ENCODE results near the gene TYROBP.
A peak's percentile ranks its signal among the peaks of the same experiment; 100 is the strongest.
"Not testable (repeated sequence)": the region's sequence is repeated elsewhere in the genome, so short reads cannot be mapped to it uniquely, and the experiment has no call there.

The TYROBP gene

GRCh38 chr19:35899547-35900214, 8.4 kb downstream of the TYROBP start:
- DNase-seq (ENCODE audit: low spot score) = peak; percentile 87

- DNase-seq (ENCODE audit: low spot score) = no peak
These were observed 9.6 kb downstream of the TYROBP start for GRCh38 chr19:35898499-35898809.

- no peak for DNase-seq (ENCODE audit: low spot score)
These were observed 10.2 kb downstream of the TYROBP start for GRCh38 chr19:35897706-35898451.

DNA sequence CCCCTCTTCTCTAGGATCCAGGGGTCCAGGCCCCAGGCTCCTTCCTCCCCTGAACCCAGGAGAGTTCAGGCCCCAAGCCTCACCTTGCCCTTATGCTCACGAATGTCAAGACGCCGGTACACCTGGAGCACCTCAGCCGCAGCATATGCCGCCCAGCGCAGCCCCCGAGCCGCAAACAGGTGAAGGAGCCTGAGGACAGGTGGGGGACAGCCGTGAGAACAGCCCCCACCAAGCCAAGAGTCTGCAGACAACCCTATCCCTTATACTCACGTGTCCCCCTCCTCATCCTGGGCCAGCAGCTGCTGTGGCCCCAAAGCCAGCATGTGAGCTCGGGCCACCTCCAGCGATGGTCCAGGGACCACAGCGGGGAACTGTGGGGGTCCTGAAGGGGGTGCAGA, 11.5 kb downstream of the TYROBP start:
- no peak for DNase-seq (ENCODE audit: low spot score)

- DNase-seq (ENCODE audit: low spot score) = no peak
These were observed 12.0 kb downstream of the TYROBP start for GRCh38 chr19:35895911-35896642.

DNA sequence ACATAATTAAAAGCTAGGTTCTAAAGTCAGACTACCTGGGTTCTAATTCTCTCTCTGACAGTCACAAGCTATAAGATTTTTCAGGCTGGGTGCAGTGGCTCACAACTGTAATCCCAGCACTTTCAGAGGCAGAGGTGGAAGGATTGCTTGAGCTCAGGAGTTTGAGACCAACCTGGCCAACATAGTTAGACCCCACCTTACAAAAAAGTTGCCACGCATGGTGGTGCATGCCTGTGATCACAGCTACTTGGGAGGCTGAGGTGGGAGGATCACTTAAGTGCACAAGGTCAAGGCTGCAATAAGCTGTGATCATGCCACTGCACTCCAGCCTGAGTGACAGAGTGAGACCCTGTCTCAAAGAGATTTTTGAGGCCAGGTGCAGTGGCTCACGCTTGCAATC, 13.8 kb downstream of the TYROBP start:
- DNase-seq (ENCODE audit: low spot score) = no peak

- DNase-seq (ENCODE audit: low spot score) = not testable (repeated sequence)
These were observed 16.3 kb downstream of the TYROBP start for GRCh38 chr19:35891819-35892218.

DNA sequence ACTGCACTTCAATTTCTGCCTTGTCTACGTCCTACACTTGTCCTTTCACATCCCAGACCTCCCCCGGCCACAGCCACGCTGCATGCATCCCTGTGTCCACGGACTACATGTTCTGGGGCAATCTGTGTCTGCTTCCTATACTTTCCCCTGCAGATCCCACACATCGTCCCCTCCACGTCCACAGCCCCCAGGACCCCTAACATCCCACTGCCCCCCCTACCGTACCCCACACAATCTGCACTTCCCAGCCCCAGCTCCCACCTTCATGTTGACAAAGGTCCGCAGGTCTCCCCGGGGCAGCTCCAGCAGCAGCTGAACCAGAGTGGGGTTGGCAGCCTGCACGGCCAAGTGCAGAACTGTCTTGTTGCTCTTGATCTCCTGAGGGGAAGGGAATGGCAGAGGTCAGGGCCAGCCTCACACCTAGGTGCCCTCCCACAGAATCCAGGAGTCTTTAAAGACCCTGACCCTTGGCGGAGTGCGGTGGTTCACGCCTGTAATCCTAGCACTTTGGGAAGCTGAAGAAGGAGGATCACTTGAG, 17.9 kb downstream of the TYROBP start:
- no peak for DNase-seq (ENCODE audit: low spot score)

DNA sequence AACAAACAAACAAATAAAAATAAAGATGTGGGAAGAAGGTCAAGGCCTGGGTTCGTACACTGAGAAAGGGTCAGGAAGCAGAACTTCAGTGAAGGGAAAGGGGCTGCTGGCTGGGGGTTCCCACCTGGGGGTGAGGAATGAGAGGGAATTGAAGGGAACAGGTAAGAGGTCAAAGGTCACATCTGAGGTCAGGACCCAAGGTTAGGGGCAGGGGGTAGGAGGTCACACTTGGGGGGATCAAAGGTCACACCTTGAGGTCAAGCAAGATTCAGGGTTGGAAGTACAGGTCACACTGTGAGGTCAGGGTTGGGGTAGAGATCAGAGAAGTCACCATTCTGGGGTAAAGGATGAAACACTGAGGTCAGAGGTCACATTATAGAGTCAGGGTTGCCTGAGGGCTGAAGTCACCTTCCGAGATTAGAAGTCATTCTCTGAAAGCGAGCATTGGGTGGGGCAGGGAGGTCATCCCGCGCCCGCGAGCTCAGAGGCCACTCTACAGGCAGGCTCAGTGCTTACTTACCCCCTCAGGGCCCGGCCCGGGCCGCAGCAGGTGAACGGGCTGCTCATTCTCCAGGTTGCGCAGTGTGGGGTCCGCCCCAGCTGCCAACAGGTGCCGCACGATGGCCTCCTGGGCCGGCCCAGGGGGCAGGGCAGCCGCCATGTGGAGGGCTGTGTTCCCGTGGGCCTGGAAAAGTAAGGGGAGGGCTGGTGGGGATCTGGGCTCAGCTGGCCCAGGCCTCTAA, 18.6 kb downstream of the TYROBP start:
- DNase-seq (ENCODE audit: low spot score) = no peak

DNA sequence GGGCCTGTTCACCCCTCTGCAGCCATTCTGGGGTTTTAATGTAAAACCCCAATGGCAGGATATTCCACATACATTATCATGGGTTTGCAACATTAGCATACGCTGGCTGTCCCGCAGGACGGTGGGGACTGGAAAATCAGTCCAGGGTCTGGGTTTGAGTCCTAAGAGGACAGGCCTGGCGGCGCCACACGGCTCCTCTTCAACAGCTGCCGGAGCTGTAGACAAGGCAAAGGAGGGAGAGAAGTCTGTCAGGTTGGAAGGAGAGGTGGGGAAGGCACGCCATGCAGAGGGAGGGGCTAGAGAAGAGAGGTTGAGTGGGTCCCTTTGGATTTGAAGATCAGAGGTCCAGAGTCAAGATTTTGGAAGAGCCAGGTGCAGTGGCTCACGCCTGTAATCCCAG, 19.7 kb downstream of the TYROBP start:
- DNase-seq (ENCODE audit: low spot score) = no peak

DNA sequence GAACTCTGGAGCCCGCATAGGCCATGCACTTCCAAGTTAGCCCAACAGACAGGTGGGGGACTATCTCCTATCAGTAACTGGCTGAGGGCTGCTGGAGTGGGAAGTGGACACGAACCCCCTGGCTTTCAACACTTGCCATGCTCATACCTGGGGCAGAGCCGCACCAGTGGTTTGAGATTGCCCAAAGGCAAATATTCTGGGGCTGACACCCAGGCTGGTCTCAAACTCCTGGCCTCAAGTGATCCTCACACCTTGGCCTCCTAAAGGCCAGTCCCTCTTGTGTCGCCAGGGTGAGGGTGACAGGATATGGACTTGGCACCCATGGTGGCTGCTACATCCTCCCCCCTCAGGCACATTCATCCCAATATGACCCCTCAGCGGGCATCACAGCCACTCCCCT, 20.9 kb downstream of the TYROBP start:
- DNase-seq (ENCODE audit: low spot score) = no peak

DNA sequence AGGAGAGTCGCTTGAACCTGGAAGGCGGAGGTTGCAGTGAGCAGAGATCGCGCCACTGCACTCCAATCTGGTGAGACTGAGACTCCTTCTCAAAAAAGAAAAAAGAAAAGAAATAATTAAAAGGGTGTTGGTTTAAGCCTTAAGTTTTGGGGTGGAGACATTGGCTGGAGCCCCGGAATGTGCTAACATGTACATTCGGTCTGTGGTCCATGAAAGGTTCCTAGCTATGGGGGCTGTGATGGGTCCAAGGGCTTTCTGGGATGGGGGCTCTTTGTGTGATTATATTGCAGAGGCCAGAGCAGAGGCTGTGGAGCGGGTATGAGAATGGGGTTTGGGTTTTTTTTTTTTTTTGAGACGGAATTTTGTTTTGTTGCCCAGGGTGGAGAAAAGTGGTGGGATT, 22.2 kb downstream of the TYROBP start:
- DNase-seq (ENCODE audit: low spot score) = no peak

DNA sequence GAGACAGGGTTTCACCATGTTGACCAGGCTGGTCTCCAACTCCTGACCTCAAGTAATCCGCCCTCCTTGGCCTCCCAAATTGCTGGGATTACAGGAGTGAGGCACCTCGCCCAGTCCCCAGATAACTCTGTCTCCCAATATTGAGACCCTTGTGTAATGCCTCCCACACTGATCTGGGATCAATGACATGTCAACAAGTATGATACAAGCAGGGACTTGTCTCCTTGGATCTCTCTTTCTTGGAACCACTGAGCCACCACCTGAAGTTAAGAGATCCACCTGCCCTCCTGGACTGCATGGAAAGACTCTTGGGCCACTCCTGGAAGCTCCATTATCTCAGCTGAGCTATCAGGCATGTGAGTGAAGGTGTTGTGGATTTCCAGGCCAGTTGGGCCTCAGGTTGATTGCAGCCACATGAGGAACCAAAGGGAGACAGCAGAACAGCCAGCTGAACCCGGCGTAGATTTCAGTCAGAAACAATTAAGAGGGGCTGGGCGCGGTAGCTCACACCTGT, 22.8 kb downstream of the TYROBP start:
- no peak for DNase-seq (ENCODE audit: low spot score)

- no peak for DNase-seq (ENCODE audit: low spot score)
These were observed 24.2 kb downstream of the TYROBP start for GRCh38 chr19:35883882-35884281.

- DNase-seq (ENCODE audit: low spot score) = peak; percentile 67
These were observed 25.8 kb downstream of the TYROBP start for GRCh38 chr19:35882114-35882832.

DNA sequence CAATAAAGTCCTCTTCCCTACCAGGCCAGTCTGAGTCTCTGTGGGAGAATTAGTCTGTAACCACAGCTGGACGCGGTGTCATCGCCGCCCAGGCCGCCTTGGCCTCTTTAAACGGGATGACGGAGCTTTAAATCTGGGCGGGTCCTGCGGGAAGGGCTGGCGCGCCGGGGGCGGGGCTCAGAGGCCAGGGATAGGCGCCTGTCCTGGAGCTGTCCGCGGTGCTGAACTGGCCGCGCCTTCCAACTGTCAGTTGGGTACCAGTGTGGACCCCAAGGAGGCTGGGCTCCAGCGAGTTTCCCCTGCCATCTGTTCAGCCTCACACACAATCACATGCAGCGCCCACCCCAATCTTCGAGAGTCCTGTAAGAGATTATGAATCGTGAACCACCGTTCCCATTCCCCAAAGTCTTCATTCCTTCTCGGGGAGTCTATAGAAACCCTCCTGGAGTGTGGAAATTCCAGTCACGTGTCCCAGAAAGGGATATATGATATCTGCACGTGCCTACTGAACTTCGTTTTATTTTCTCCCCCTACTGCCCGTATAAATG, 28.3 kb downstream of the TYROBP start:
- DNase-seq (ENCODE audit: low spot score) = peak; percentile 78

DNA sequence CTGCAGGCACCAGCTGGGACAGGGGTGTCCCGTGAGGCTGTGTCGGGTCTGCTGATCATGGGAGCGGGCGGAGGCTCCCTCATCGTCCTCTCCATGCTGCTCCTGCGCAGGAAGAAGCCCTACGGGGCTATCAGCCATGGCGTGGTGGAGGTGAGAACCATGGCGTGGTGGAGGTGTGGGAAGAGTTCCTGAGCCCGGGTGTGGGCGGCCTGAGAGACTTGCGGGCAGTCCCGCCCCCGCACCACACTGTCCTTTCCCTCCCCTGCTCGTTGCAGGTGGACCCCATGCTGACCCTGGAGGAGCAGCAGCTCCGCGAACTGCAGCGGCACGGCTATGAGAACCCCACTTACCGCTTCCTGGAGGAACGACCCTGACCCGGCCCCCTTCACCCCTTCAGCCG, 29.0 kb downstream of the TYROBP start:
- no peak for DNase-seq (ENCODE audit: low spot score)

GRCh38 chr19:35874392-35874930, 33.6 kb downstream of the TYROBP start:
- DNase-seq (ENCODE audit: low spot score) = no peak

GRCh38 chr19:35872180-35872579, 35.9 kb downstream of the TYROBP start:
- no peak for DNase-seq (ENCODE audit: low spot score)

GRCh38 chr19:35871611-35872010, 36.5 kb downstream of the TYROBP start:
- DNase-seq (ENCODE audit: low spot score) = no peak

- no peak for DNase-seq (ENCODE audit: low spot score)
These were observed 37.3 kb downstream of the TYROBP start for GRCh38 chr19:35870798-35871197.

All from activated CD4-positive, alpha-beta T cell treated with anti-CD3 and anti-CD28 coated beads, Interleukin-2, Interleukin-4, amounts not matched to agents 100 ng/mL and 50 ng/mL, durations not matched to agents 16 hours and 8 hours (primary cell).